AG04449 (cell line): ENCODE data around the gene PRLR.

Experiments
- CTCF ChIA-PET: fragments of 350-600 bp; formaldehyde crosslinking; extraction: SDS; loops from one replicate; lab custom pipeline; 2021; ENCODE audit warnings: antibody characterized with exemption; lab: Yijun Ruan, JAX
- POLR2A ChIA-PET: fragments of 400-600, 350-600 bp; formaldehyde crosslinking; extraction: SDS; loops from one replicate; lab custom pipeline; 2020; ENCODE audit warnings: antibody characterized with exemption, inconsistent platforms; lab: Yijun Ruan, JAX
- DNase-seq: peaks from one replicate; pipeline ENCODE4 v3.0.0-alpha.2; 2010; ENCODE audit warnings: low read depth, low spot score
- H3K4me3 ChIP-seq: 2 replicates; pipeline ENCODE4 v1.5.1; 2011; ENCODE audit warnings: low read depth, mild to moderate bottlenecking, control low read depth, low read length
- TF ChIP-seq, protein P1 (sequence below): IDR thresholded peaks from one replicate; pipeline ENCODE4 v1.5.1; 2011; ENCODE audit warnings: mild to moderate bottlenecking, moderate library complexity, low read length, control low read depth, inconsistent platforms; ENCODE audit not compliant: insufficient read depth; ENCODE audit errors: missing control alignments

PRLR gene

DNA sequence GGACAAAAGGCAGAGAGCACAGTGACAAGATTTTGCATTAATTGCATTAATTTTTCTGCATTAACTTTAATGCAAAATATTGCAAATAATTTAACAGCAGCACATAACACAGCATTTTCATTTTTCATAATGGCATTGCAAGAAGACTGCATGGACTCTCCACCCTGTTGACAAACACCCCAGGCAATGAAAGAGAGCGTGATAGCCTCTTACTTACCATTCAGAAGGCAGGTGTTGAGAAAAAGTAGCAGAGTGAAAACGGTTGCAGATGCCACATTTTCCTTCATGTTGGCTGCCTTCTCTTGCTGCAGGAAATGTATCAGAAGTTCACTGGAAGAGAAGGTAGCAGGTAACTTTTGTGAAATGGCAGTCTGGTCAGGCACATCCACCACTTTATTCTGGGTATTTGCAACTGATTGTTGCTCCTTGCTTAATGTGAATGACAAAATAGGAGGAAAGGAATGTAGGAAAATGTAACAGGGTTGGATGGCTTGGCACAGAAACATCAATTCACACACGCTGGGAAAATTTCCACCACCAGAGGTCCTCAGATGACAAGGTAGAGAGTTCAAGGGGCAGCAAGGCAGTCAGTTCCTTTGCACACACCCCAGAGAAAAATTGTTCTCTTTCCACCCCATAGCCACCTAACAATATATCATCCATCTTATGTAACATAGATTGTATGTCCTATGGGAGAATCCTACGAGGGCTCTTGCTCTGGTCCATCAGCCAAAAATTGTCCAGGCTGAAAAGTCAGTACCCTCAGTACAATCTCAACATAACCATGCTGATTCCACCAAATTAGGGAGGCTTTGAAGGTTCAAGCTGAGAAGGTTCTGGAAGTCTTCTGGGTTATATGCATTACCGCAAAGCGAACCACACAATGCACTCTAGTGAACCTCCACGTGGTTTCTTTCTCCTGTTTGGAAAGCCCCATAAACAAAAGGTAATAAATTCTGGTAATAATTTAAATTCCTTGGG, 140.7 kb downstream of the PRLR start:
- ChIA-PET CTCF (interaction anchor here (0.6 to 7.5 kb wide), 17 partner anchors 8 to 837 kb away, joined by 3 to 58 read pairs (median 5); partner anchors contain the start of gene PRLR), POLR2A (no interaction called here)
- no peak for DNase-seq
- TF ChIP-seq, protein P1, sequence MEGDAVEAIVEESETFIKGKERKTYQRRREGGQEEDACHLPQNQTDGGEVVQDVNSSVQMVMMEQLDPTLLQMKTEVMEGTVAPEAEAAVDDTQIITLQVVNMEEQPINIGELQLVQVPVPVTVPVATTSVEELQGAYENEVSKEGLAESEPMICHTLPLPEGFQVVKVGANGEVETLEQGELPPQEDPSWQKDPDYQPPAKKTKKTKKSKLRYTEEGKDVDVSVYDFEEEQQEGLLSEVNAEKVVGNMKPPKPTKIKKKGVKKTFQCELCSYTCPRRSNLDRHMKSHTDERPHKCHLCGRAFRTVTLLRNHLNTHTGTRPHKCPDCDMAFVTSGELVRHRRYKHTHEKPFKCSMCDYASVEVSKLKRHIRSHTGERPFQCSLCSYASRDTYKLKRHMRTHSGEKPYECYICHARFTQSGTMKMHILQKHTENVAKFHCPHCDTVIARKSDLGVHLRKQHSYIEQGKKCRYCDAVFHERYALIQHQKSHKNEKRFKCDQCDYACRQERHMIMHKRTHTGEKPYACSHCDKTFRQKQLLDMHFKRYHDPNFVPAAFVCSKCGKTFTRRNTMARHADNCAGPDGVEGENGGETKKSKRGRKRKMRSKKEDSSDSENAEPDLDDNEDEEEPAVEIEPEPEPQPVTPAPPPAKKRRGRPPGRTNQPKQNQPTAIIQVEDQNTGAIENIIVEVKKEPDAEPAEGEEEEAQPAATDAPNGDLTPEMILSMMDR: peak; percentile 78
- no peak overlapping the region for H3K4me3 ChIP-seq

DNA sequence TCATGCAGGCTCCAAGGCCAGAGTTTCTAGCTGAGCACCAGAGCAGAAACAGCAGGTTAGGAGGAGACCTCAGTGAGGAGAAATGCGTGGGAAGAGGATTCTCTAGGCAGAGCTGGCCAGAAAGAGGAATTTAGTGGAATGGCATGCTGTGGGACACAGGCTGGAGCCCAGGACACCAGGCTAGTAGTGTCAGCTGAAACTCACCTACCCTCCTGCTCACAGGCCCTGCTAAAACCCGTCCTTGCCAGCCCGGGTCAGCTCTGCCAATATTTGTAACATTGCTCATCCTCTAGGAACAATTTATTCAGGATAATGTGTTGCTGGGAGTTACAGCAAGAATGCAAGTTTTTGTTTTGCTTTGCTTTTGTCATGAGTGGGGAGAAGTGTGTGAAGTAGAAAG, 142.3 kb downstream of the PRLR start:
- POLR2A ChIA-PET: no interaction called here
- no peak overlapping the region for H3K4me3 ChIP-seq
- CTCF ChIA-PET: interaction anchor here (0.9 to 7.5 kb wide), 5 partner anchors 11 to 838 kb away, joined by 3 to 58 read pairs (median 10); no protein-coding TSS in a partner anchor
- TF ChIP-seq, protein P1: no peak
- DNase-seq: no peak

DNA sequence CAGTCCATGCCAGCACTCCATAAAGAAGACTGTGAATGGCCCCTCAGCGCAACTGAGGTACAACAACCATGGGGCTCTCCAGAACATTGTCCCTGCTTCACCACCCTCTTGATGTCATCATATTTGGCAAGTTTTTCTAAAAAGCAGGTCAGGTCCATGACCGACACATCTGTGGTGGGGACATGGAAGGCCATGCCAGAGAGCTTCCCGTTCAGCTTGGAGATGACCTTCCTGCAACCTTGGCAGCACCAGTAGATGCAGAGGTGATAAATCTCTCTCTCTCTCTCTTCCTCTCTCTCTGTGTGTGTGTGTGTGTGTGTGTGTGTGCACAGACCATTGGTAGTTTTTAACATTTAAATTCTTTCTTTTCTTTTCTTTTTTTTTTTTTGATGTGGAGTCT, 147.1 kb downstream of the PRLR start:
- CTCF ChIA-PET: no interaction called here
- no peak for DNase-seq
- POLR2A ChIA-PET: no interaction called here
- H3K4me3 ChIP-seq: no peak overlapping the region
- TF ChIP-seq, protein P1: no peak

DNA sequence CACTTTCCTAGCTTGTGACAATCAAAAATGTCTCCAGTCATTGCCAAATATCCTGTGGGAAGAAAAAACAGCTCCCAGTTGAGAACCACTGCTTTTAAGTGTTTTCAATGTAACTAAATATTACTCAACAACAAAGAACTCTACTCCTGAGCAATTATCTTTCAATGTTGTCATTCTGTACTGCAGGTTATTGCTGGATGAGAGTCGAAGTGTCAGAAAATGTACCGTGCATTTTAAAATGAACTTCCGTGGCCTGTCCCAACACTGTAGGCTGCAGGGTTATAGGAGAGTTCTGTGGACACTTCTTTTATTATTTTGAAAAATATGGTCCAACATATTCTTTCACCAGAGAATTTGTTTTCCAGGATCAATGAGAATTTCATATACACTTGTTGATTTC, 147.8 kb downstream of the PRLR start:
- ChIA-PET CTCF (interaction anchor here (1.5 to 2.2 kb wide), 2 partner anchors 8 to 101 kb away, joined by 4 read pairs; no protein-coding TSS in a partner anchor), POLR2A (no interaction called here)
- H3K4me3 ChIP-seq: no peak overlapping the region
- no peak for DNase-seq
- TF ChIP-seq, protein P1: no peak

DNA sequence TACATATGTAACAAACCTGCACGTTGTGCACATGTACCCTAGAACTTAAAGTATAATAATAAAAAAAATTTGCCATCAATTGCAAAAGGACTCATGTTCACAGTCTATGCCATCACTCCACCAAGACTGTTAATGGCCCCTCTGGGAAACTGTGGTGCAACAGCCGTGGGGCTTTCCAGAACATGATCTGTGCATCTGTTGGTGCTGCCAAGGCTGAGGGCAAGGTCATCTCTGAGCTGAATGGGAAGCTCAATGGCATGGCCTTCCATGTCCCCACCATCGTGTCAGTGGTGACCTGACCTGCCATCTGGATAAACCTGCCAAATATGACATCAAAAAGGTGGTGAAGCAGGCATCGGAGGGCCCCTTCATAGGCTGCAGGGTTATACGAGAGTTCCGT, 149.2 kb downstream of the PRLR start:
- CTCF ChIA-PET: interaction anchor here (1.5 to 2.2 kb wide), 2 partner anchors 9 to 102 kb away, joined by 4 read pairs; no protein-coding TSS in a partner anchor
- DNase-seq: no peak
- POLR2A ChIA-PET: no interaction called here
- TF ChIP-seq, protein P1: no peak
- H3K4me3 ChIP-seq: no peak overlapping the region

DNA sequence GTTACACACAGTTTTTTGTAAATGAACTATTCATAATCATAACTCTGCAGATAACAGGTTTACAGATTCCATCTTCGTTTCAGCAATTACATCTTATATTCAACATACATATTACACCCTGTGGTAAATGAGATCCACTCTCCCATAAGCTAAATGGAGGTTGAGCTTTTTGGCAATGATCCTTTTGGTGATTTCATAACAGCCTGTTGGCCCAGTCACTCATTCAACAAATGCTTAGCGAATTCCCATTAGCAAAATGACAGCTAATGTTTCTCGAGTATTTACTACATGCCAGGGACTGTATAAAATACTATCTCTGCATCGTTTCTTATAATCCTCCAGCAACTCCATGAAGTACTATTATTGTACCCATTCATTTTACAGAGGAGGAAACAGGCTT, 157.1 kb downstream of the PRLR start:
- TF ChIP-seq, protein P1: no peak
- no peak for DNase-seq
- CTCF ChIA-PET: no interaction called here
- POLR2A ChIA-PET: no interaction called here
- no peak overlapping the region for H3K4me3 ChIP-seq
